NCI-H82 treated with DMSO at 0.1 percent for 48 hours (cell line): Measurements from ENCODE around the gene ETNPPL.
"Not testable (repeated sequence)": the region's sequence is repeated elsewhere in the genome, so short reads cannot be mapped to it uniquely, and the experiment has no call there.

Experiments
- DNase-seq: peaks from one replicate; lab custom pipeline; 2025; ENCODE audit not compliant: unreplicated experiment; lab: John Stamatoyannopoulos, UW

ETNPPL gene

DNA sequence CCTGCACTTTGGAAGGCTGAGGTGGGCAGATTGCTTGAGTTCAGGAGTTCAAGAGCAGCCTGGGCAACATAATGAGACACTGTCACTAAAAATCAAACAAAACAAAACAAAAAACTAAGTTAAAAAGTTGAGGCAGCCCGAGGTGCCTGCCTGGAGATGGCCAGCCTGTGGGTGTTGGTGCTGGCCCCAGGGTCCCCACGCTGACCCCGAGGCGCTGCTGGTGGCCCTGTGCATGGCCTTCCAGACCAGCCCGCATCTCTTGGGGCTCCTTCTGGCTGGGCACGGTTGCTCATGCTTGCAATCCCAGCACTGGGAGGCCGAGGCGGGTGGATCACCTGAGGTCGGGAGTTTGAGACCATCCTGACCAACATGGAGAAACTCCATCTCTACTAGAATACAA is 4.4 kb downstream of the ETNPPL start:
- no peak for DNase-seq

DNA sequence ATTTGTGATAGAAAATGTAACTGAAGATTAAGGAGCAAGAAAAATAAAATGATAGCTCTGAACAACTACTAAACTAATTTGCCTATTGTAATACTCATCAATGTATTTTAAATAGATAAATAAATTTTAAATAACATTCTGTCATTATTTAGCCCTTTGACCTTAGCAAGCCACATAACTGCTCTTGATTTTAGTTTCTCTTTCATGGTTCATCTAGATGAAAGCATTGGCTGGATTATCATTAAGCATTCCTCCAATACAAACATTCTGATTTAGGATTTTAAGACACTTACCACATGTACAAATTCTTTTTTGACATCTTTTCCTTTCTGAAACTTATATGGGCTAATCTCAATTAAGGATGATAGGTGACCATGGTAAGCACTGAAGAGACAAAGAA is 8.5 kb downstream of the ETNPPL start:
- no peak for DNase-seq

DNA sequence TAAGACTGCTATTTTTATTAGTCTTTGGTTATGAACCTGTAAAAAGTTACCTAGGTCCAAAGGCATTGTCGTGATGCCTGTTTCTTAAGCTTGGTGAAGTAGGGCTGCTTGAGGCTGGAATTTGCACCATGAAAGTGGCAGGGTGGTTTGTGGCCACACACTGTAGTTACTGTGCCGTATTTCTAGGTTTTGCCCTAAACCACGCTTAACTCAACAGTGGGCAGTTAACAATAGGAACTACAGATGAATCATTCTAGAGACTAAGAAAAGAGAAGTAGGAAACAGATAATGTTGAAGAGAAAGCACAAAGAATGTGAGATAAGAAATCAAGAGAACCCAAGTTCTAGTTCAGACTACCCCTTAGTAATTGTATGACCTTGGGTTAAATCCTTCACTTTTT is 11.5 kb downstream of the ETNPPL start:
- DNase-seq: no peak

DNA sequence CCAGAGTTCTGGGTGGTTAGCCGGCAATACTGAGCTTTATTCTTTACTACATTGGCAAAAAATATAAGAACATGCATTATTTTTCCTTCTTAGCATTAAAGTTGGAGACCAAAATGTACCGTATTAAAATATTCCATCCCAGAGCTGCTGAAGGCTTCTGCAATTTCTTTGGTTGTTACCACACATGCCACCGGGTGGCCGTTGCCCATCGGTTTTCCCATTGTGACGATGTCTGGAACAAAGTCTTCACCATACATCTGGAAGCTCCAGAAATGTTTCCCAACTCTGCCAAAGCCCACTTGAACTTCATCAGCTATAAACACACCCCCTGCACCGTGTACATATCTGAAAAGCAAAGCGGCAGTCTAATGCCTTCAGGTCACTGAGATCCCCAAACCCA is 13.7 kb downstream of the ETNPPL start:
- no peak for DNase-seq

DNA sequence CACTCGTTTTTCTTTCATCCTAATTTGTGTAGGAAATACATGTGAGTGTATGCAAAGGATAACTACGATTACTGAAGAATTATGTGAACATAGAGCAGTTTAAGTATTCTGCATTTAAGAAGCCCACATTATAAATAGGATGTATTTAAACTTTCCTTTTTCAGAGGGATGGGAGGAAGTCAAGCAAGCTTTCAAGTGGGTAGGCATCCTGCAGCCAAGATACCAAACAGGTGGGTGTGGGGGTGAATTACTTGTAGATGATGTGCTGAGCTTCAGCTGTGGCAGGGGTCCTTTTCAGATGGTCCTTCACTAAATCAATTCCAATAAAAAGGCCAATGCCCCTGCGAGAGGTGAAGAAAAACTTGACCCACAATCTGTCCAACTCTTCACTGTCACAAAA is 16.3 kb downstream of the ETNPPL start:
- no peak for DNase-seq

DNA sequence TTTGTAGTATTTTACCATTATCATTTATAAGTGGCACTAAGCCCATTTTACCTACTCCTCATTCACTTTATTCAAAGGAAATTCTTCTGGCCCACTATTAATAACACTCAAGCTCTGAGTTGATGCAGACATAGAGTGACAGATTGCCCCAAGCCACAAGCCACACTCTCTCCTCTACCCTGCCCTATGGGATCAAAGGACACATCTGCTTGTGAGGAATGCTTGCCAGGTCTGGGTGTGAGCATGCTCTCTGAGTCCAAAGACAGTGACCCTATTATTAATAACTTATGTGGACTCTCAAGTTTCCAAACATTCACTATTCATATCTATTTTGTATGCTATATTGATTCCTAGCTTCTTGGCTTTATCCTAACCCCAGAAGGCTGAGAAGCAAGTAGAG is 18.5 kb downstream of the ETNPPL start:
- no peak for DNase-seq

DNA sequence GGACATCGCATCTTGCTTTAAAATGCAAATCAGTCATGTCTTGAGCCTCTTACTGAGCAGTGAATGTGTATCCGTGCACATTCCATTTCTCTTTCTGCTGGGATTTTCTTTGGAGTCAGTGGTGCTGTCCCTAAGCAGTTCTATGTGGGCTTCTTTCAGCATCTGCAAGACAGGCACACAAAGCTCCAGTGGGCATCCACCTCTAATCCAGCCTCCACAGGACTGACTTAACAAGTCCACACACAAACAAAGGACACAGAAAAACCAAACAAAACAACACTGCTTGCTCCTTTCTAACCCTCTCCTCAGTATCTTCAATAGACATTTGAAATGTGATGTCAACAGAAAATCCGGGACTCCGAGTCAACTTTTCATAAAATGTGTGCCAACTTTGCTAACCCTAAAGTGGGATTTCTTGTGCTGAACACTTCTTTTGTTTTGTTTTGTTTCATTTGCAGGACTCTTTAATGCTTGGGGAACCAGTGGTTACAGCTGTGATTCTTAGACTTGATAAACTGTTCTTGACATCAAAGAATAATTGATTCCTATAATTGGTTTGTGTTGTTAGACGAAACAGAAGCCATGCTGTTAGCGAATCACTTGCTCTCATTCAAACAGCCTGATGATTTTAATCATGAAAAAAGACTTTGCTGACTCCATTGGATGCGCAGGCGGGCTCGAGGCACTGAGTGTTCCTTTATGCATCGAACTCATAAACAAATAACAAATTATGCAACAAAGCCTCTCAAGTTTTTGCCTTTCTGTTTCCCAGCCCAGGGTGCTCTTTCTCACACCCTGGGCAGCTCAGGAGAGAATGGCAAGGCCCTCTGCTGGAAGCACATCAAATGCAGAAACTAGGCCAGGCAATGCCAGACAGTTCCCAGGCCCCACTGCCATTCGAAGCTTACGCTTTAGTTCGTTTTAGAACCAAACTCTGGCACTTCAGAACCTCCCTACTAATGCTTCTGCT is 20.1 kb downstream of the ETNPPL start:
- DNase-seq: no peak

DNA sequence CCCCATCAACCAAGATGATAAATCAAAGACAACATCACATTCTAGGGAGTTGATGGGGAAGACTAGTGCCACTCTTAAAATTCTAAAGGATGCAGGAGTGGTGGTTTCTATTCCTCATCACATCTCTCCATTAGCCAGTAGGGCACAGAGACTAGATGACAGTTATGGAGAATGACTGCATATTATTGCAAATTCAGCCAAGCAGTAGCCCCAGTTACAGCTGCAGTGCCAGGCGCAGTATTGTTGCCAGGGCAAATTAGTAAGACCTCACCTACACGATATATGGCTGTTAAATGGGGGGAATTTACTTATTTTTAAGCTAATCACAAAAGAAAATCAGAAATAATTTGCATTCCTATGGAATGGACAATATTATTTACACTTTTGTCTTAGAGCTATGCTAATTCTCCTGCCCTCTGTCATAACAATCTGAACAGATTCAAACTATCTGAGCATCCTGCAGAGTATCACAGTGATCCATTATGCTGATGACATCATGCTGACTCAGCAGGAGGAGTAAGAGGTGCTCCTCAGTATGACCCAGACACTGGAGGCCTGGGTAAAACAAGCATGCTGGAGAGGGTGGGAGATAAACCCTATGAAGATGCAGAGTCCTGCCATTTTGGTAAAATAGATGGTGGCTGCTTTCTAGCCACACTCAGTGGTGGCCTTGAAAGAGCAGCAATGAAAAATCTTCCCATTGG is 24.7 kb downstream of the ETNPPL start:
- DNase-seq: no peak

DNA sequence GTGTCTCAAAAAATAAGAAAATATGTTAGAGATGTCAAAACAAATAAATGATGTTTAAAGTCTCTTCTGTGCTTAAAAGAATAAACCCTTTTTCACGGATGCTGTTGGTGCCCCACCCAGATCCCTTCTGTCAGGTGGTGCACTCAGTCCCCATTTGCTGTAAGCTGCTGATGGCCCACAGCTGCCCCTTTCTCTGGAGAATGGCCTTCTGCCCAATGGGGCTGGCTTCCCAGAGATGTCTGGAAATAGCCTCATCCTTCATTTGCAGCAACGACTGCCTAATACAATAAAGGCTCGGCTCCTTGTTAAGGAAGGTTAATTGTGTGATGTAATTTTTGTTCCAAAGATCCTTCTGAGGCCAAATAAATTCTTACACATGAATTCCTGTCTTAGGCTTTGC is 31.8 kb downstream of the ETNPPL start:
- DNase-seq: no peak

DNA sequence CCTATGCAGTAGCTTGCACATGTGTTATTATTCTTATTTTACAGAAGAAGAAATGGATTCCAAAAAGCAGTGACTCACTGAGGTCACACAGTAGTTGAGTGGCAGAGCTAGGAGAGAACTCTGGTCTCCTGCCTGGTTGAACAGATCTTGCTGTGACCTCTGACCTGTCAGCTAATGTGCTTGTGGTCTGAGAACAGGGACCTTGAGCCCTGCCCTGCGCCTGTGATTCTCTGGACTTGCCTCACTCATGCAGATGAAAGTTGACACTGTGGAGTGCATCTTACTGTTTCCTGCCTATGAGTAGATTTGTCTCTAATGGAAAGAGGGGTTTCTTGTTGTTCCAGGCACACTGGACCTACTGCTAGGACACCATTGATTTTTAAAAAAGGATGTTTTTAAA is 32.3 kb downstream of the ETNPPL start:
- DNase-seq: no peak

DNA sequence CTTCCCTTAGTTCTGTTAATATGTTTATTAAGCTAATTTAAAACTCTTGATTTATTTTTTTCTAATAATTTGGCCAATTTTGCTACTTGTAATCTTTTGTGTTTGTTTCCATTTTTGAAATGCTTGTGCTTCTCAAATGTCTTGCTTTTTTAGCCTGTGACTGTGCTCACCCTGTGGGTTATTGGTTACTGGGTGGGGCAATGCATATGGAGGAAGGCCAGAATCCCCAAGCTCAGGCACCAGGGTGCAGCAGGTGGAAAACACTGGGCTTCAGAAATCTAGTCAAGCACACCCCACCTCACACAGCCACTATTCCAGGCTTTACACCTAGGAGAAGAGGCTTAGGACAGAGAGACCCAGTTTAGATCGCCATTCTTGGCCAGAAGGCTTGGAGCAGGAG is 33.1 kb downstream of the ETNPPL start:
- no peak for DNase-seq

DNA sequence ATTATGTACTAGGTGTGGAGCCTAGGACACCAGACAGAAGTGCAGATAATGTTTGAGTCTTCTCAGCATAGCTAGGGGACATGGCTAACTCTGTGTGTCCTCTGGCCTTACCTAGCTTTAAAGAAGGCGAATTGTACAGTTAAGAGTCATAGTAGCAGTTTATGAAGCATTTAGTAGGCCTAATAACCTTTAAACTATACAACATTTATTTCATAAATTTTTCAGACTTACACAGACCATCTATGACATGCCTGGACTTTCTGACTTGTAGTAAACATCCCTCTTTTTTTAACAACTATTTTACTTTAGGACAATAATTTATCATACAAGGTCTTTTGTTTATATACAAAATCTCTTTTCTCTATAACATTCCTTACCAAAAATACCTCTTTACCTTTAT is 37.4 kb downstream of the ETNPPL start:
- DNase-seq: no peak

DNA sequence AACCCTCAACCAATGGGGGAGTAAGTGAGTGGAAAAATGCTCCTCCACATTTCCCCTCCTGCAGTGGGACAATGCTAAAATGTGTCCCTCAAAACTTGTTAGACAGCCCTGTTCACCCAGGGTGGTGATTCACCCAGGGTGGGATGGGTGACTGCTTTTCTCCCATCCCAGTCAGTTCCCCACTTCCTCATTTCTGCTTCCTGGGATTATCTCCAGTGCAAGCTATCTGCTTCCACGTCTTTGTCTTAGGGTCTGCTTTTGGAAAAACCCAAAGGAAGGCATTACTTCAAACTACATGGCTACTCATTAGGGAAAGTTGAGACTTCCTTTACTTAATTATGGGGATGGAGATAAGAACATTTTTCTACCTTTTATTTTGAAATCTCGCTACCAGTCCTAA is 45.5 kb downstream of the ETNPPL start:
- DNase-seq: no peak

DNA sequence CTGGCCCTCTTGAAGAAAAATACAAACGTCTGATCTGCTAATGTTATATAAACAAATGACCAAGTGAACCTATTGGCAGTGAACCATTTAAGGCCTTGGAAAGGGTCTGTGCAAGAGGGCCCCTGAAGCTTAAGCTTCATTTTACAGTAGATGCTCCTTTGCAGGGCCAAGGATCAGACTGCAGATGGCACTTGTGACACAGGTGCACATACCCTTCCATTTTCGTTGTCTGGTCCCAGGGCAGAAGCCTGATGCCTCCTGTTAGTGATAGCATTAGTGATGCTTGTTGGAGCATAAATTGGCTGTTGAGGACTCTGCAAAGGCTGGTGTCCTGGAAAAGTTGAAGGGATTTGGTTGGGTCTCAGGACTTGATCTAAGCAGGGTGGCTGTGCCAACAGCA is 46.5 kb downstream of the ETNPPL start:
- DNase-seq: no peak

DNA sequence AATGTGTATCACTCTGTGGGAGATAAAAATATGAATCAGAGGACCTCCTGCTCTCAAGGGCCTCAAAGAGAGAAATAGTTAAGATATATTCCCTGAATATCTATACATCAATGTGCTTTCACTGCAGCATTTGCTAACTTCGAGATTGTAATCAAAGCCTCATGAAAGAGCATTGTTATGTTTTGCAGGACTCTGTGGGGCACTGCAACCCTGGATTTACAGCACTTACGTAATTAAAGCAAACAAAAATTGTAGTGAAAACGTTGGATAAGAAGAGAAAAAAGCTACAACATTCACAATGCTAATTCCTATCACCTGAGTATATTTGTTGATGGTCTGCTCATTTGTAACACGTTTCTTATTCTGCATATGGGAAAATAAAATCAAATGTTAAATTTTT is 48.0 kb downstream of the ETNPPL start:
- no peak for DNase-seq

DNA sequence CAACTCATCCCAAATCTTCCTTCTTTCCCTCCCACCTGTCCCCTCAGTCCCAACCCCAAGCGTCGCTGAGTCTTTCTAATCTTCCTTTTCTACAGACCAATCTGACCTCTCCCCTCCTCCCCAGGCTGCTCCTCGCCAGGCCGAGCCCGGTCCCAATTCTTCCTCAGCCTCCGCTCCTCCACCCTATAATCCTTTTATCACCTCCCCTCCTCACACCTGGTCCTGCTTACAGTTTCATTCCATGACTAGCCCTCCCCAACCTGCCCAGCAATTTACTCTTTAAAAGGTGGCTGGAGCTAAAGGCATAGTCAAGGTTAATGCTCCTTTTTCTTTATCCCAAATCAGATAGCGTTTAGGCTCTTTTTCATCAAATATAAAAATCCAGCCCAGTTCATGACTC is 52.3 kb downstream of the ETNPPL start:
- not testable (repeated sequence) for DNase-seq

DNA sequence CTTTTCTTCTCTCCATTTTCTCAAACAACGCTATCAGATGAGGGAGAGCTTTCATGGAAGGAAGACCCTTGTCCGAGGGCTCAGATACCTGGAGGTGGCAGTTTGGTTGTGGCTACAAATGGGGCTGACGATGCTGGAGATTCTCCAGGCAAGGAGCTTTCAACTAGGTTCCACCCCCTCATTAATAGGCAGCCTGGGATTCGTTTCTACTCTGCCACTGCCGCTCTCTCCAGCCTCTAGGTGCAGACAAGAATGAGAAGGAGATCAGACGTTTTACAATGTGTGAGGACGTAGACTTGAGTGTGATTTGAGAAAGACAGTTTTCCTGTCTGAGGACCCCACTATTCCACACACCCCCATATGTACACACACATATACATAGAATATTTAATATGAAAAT is 53.1 kb downstream of the ETNPPL start:
- no peak for DNase-seq

DNA sequence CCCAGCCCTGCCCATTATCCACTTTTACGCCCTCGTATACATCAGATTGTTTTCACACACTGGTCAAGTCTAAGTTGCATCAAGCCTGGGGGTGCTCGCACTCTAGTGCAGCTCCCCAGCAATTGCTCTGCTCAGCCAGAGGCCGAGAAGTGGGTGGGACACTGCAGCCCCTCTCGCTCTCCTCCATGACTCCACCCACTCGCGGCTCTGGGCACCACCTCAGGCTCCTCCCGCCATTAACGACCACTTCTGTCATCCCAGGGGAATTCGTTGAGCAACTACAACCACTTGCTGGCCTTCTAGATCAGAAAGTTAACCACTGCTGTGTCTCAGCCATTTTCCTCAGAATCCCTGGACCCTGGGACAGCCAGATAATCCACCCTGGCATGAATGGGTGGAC is 53.6 kb downstream of the ETNPPL start:
- no peak for DNase-seq

DNA sequence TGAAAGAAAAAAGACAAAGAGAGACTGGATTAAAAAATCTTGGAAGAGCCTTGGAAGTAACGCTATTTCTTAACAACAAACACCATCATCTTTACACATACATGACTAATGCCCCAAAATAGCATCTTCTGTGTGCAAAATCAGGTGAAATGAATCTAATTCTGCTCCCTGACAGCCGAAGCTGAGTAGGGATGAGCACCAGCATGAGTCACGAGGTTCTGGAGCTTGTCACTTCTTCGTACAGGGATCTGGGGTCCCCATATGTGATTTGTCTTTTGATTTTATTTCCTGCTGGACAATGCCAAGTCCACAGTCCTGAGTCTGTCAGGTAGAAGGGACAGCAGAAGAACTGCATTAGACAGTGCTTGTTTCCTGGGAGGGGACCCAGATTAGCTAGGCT is 56.6 kb downstream of the ETNPPL start:
- DNase-seq: no peak

DNA sequence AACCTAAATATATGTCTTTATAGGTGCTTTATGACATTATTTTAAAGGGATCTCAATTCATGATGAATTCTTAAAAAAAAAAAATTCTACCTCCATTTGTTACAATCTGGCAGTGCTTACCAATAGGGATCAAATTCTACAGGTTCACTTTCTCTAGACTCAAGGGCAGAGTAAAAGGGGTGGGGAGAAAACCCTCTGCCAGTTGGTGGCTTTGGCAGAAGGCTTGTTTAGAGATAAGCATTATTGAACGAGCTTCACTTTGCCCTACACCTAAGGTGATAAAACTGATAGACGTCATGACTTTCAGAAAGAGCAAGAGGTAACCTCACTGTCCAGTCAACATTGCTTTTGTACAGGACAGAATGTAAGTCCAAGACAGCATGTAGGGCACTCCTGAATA is 58.9 kb downstream of the ETNPPL start:
- DNase-seq: no peak

DNA sequence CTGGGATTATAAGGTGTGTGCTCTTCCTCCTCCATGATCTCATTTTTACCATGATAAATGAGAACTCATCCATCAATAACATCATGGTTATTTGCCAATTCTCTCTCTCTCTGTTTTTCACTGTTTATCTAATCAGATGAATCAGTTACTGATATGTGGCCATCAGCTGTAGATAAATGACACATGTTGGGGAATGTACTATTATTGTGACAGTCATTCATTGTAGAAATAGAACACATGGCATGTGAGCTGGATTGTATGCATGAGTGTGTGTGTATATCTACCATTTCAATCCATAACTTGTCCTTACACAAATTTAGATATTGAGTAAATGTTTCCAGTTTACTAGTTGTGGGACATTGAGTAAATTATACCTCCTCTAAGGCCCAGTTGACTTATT is 59.5 kb downstream of the ETNPPL start:
- DNase-seq: no peak

DNA sequence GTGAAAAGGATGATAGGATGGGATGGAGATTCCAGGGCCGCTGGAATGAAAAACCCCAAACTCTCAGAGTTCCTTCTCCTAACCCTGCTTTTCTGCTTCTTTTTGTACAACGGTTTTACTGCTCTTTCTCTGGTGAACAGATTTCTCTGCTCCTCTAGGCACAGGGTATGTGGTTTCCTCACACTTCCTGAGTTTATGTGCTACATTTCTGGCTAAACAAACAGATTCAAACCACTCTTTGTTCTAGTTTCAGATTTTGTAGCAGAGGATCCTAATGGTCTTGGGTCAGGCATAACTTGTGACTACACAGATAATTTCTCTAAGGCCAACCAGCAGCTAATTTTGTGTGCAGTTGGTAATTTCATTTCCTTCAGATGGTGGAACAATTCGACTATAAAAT is 59.9 kb downstream of the ETNPPL start:
- no peak for DNase-seq
